CD4-positive, alpha-beta T cell (primary cell): ENCODE data around the gene LAMTOR1. TPM values are rescaled to one million over a fixed set of nuclear protein-coding genes. Genes with fewer than 3 reads are reported as not detected.

Experiments used
- ATAC-seq: fragments of 200-7000 bp; cut with Tn5 transposase; one replicate; pipeline ENCODE4 v1.10.0; 2022; ENCODE audit warnings: mild to moderate bottlenecking; ENCODE audit not compliant: poor library complexity
- CTCF ChIA-PET: fragments of 350-600 bp; sonication (Branson Sonifier 250); formaldehyde crosslinking; loops from one replicate; lab custom pipeline; 2021; ENCODE audit warnings: antibody characterized with exemption, inconsistent platforms; lab: Charles Lee
- POLR2A ChIA-PET: fragments of 350-600 bp; sonication (Branson Sonifier 250); formaldehyde crosslinking; loops from one replicate; lab custom pipeline; 2021; ENCODE audit warnings: antibody characterized with exemption, inconsistent platforms; lab: Charles Lee
- DNase-seq, 14 experiments: peaks; one replicate each; pipeline ENCODE4 v3.0.0-alpha.2; 2013 to 2020; ENCODE audit warnings: mixed read lengths in 2 of 14
- H3K27ac ChIP-seq, 2 donors: one replicate each; pipeline versions ENCODE4 v1.5.1 to v1.7.0; 2013; ENCODE audit warnings: low read length in 2 of 2, low read depth in 1 of 2, mild to moderate bottlenecking in 1 of 2
- H3K27me3 ChIP-seq, 2 experiments: 1 replicate in 1 of 2; 2 replicates in 1 of 2; pipeline versions ENCODE4 v1.6.1 to v1.7.0; 2013; ENCODE audit warnings: low read length in 2 of 2, control low read depth in 1 of 2, mild to moderate bottlenecking in 1 of 2, moderate library complexity in 1 of 2; ENCODE audit not compliant: insufficient read depth in 2 of 2, control insufficient read depth in 1 of 2
- H3K36me3 ChIP-seq: one replicate; pipeline ENCODE4 v1.6.1; 2013; ENCODE audit warnings: low read length, control low read depth; ENCODE audit not compliant: insufficient read depth
- H3K4me1 ChIP-seq: one replicate; pipeline ENCODE4 v1.6.1; 2013; ENCODE audit warnings: low read length, control low read depth; ENCODE audit not compliant: insufficient read depth
- H3K4me3 ChIP-seq: one replicate; pipeline ENCODE4 v1.5.1; 2013; ENCODE audit warnings: mild to moderate bottlenecking, low read length, moderate library complexity
- H3K9me3 ChIP-seq, 2 experiments: 1 replicate in 1 of 2; 2 replicates in 1 of 2; pipeline versions ENCODE4 v1.6.1 to v1.7.0; 2013; ENCODE audit warnings: low read length in 2 of 2, mild to moderate bottlenecking in 2 of 2, control low read depth in 1 of 2, moderate library complexity in 1 of 2; ENCODE audit not compliant: control insufficient read depth in 1 of 2, insufficient read depth in 1 of 2
- H3K27ac Mint-ChIP-seq: one replicate; pipeline ENCODE4 v1.8.0; 2020; ENCODE audit warnings: mixed read lengths
- H3K27me3 Mint-ChIP-seq: one replicate; pipeline ENCODE4 v1.8.0; 2021; ENCODE audit warnings: mixed read lengths
- H3K36me3 Mint-ChIP-seq: one replicate; pipeline ENCODE4 v1.8.0; 2021; ENCODE audit warnings: low read depth, mixed read lengths
- H3K4me1 Mint-ChIP-seq: one replicate; pipeline ENCODE4 v1.8.0; 2021; ENCODE audit warnings: low read depth, mixed read lengths
- H3K4me3 Mint-ChIP-seq: one replicate; pipeline ENCODE4 v1.8.0; 2020; ENCODE audit warnings: mild to moderate bottlenecking, mixed read lengths
- H3K9me3 Mint-ChIP-seq: one replicate; pipeline ENCODE4 v1.8.0; 2020; ENCODE audit warnings: mixed read lengths
- CTCF ChIP-seq: fragments of 200-600 bp; IDR thresholded peaks from one replicate; pipeline ENCODE4 v1.8.0; 2022; ENCODE audit warnings: antibody characterized with exemption, mild to moderate bottlenecking
- intact Hi-C, 2 experiments: fragments of 100-400 bp; cut with DNase I in 1 of 2; cut with micrococcal nuclease in 1 of 2; formaldehyde crosslinking; loops; one replicate each; pipeline versions ENCODE4 v1.15.1 to v1.9.0; 2023 to 2025; cut with DNase I, micrococcal nuclease
- total RNA-seq, 174 experiments: library from RNA in 2 of 174; stranded (reverse) in 2 of 174; gene quantifications; one replicate each; pipeline ENCODE4 v1.2.3 and lab custom pipeline; 2021 to 2026

Gene LAMTOR1
- total RNA-seq, 2 experiments from 2014 or later: 29.5 to 30.4 TPM

GRCh38 chr11:72132646-72133045 lies 29.5 kb upstream of the LAMTOR1 start:
- peaks cover 21% of the 10 kb centered on the region for H3K27me3 Mint-ChIP-seq
- H3K36me3 Mint-ChIP-seq: peaks cover 9% of the 10 kb centered on the region
- no peaks in the 10 kb centered on the region for H3K36me3 ChIP-seq
- intact Hi-C loops: no loop called here
- peaks cover 14% of the 10 kb centered on the region for H3K9me3 Mint-ChIP-seq
- ATAC-seq (no peak), DNase-seq (no peak)
- no peak overlapping the region for H3K4me3 ChIP-seq
- no peak overlapping the region for H3K27ac Mint-ChIP-seq
- TF ChIP-seq CTCF: no peak
- ChIA-PET POLR2A (no interaction called here), CTCF (interaction anchor here (1.2 kb wide), 1 partner anchor 12 kb away, joined by 3 read pairs; no protein-coding TSS in a partner anchor)
- peaks cover 0 to 4% of the 10 kb centered on the region in 2 experiments for H3K27me3 ChIP-seq
- no peaks in the 10 kb centered on the region for H3K4me1 ChIP-seq
- no peak overlapping the region for H3K4me3 Mint-ChIP-seq
- H3K4me1 Mint-ChIP-seq: no peaks in the 10 kb centered on the region
- no peak overlapping the region for H3K27ac ChIP-seq
- H3K9me3 ChIP-seq: peaks cover 9 to 14% of the 10 kb centered on the region in 2 experiments

- H3K9me3 Mint-ChIP-seq: peaks cover 14% of the 10 kb centered on the region
- H3K9me3 ChIP-seq: peaks cover 4 to 14% of the 10 kb centered on the region in 2 experiments
- intact Hi-C loops: no loop called here
- ChIA-PET CTCF (interaction anchor here (0.9 kb wide), 1 partner anchor 15 kb away, joined by 3 read pairs; no protein-coding TSS in a partner anchor), POLR2A (interaction anchor here (0.6 kb wide), 1 partner anchor 20 kb away, joined by 3 read pairs; no protein-coding TSS in a partner anchor)
- H3K4me1 Mint-ChIP-seq: no peaks in the 10 kb centered on the region
- H3K27me3 ChIP-seq: peaks cover 0 to 4% of the 10 kb centered on the region in 2 experiments
- no peak overlapping the region for H3K4me3 ChIP-seq
- H3K4me3 Mint-ChIP-seq: no peak overlapping the region
- no peaks in the 10 kb centered on the region for H3K4me1 ChIP-seq
- H3K27ac Mint-ChIP-seq: no peak overlapping the region
- H3K36me3 ChIP-seq: no peaks in the 10 kb centered on the region
- peaks cover 21% of the 10 kb centered on the region for H3K27me3 Mint-ChIP-seq
- ATAC-seq (no peak), DNase-seq (no peak)
- H3K36me3 Mint-ChIP-seq: peaks cover 9% of the 10 kb centered on the region
- no peak overlapping the region for H3K27ac ChIP-seq
- no peak for TF ChIP-seq CTCF
These were observed 26.3 kb upstream of the LAMTOR1 start for GRCh38 chr11:72129381-72129780.

GRCh38 chr11:72127923-72128322 lies 24.8 kb upstream of the LAMTOR1 start:
- peaks cover 4 to 14% of the 10 kb centered on the region in 2 experiments for H3K9me3 ChIP-seq
- CTCF ChIA-PET: interaction anchor here (0.8 to 1.7 kb wide), 2 partner anchors 16 to 103 kb away, joined by 3 to 7 read pairs; no protein-coding TSS in a partner anchor
- intact Hi-C loops: no loop called here
- H3K27me3 ChIP-seq: peaks cover 0 to under 1% of the 10 kb centered on the region in 2 experiments
- Mint-ChIP-seq H3K27ac (no peak overlapping the region), H3K4me1 (no peaks in the 10 kb centered on the region), H3K27me3 (peaks cover 21% of the 10 kb centered on the region), H3K4me3 (no peak overlapping the region), H3K9me3 (peaks cover 14% of the 10 kb centered on the region), H3K36me3 (peaks cover 9% of the 10 kb centered on the region)
- no peak for TF ChIP-seq CTCF
- H3K4me3 ChIP-seq: no peak overlapping the region
- DNase-seq: no peak
- no peaks in the 10 kb centered on the region for H3K4me1 ChIP-seq
- no peak for ATAC-seq
- H3K36me3 ChIP-seq: no peaks in the 10 kb centered on the region
- no peak overlapping the region for H3K27ac ChIP-seq
- POLR2A ChIA-PET: interaction anchor here (1.1 kb wide), 1 partner anchor 15 kb away, joined by 5 read pairs; the partner anchor contains the start of gene ANAPC15
